Keratinocyte (primary cell): ENCODE data around the gene PER2. TPM values are rescaled to one million over a fixed set of nuclear protein-coding genes. Genes with fewer than 3 reads are reported as not detected.

Source experiments
- DNase-seq: peaks from one replicate; pipeline ENCODE4 v3.0.0-alpha.2; 2011; ENCODE audit warnings: low read depth, missing footprints, low spot score
- FAIRE-seq: peaks from 2 replicates; lab custom pipeline; 2011; peaks lifted over from hg19 to GRCh38; lab: Jason Lieb, UNC
- H2AFZ ChIP-seq: 2 replicates; pipeline ENCODE4 v1.6.0; 2012; ENCODE audit warnings: low read length, control low read depth, inconsistent platforms; ENCODE audit not compliant: control insufficient read depth
- H3K27ac ChIP-seq: 2 replicates; pipeline ENCODE4 v1.5.1; 2011; ENCODE audit warnings: low read length; ENCODE audit not compliant: control insufficient read depth, insufficient read depth
- H3K27me3 ChIP-seq: 3 replicates; pipeline ENCODE4 v1.6.0; 2011; ENCODE audit warnings: low read length; ENCODE audit not compliant: control insufficient read depth, insufficient read depth; ENCODE audit errors: extremely low read depth
- H3K36me3 ChIP-seq, 2 experiments: 2 replicates in 1 of 2; 3 replicates in 1 of 2; pipeline ENCODE4 v1.5.1; 2011; ENCODE audit warnings: low read length in 2 of 2, mild to moderate bottlenecking in 1 of 2; ENCODE audit not compliant: control insufficient read depth in 2 of 2, insufficient read depth in 2 of 2; ENCODE audit errors: extremely low read depth in 1 of 2
- H3K4me1 ChIP-seq: 3 replicates; pipeline ENCODE4 v1.5.1; 2011; ENCODE audit warnings: low read length; ENCODE audit not compliant: control insufficient read depth, insufficient read depth; ENCODE audit errors: extremely low read depth
- H3K4me2 ChIP-seq: 3 replicates; pipeline ENCODE4 v1.6.0; 2011; ENCODE audit warnings: low read depth, low read length; ENCODE audit not compliant: control insufficient read depth, insufficient read depth; ENCODE audit errors: extremely low read depth
- H3K4me3 ChIP-seq, 3 experiments: fragments of 200-600 bp in 1 of 3; sonication (generic) in 1 of 3; 2 replicates in 2 of 3; 3 replicates in 1 of 3; pipeline ENCODE4 v1.5.1; 2011 to 2016; ENCODE audit warnings: low read length in 3 of 3, mild to moderate bottlenecking in 3 of 3, control low read depth in 2 of 3, inconsistent platforms in 1 of 3, low read depth in 1 of 3, mixed read lengths in 1 of 3, mixed run types in 1 of 3, moderate library complexity in 1 of 3; ENCODE audit not compliant: control insufficient read depth in 2 of 3, insufficient read depth in 2 of 3; ENCODE audit errors: extremely low read depth in 1 of 3
- H3K79me2 ChIP-seq: 2 replicates; pipeline ENCODE4 v1.6.0; 2012; ENCODE audit warnings: low read length; ENCODE audit not compliant: control insufficient read depth, insufficient read depth
- H3K9ac ChIP-seq: 3 replicates; pipeline ENCODE4 v1.6.0; 2011; ENCODE audit warnings: low read length; ENCODE audit not compliant: control insufficient read depth, insufficient read depth; ENCODE audit errors: extremely low read depth
- H3K9me1 ChIP-seq: 3 replicates; pipeline ENCODE4 v1.6.0; 2011; ENCODE audit warnings: low read length; ENCODE audit not compliant: control insufficient read depth, insufficient read depth; ENCODE audit errors: extremely low read depth
- H3K9me3 ChIP-seq: 2 replicates; pipeline ENCODE4 v1.5.1; 2012; ENCODE audit warnings: low read depth, low read length; ENCODE audit not compliant: control insufficient read depth
- H4K20me1 ChIP-seq: 3 replicates; pipeline ENCODE4 v1.6.0; 2011; ENCODE audit warnings: low read length; ENCODE audit not compliant: control insufficient read depth, insufficient read depth; ENCODE audit errors: extremely low read depth
- CTCF ChIP-seq, 3 experiments: IDR thresholded peaks in 1 of 3; conservative IDR thresholded peaks in 1 of 3; optimal IDR thresholded peaks in 1 of 3; 2 replicates in 2 of 3; 3 replicates in 1 of 3; pipeline versions ENCODE3 to v1.5.1; 2011; ENCODE audit warnings: low read length in 3 of 3, mild to moderate bottlenecking in 3 of 3, moderate library complexity in 2 of 3, control low read depth in 1 of 3, inconsistent platforms in 1 of 3; ENCODE audit not compliant: insufficient read depth in 2 of 3; ENCODE audit errors: extremely low read depth in 1 of 3
- EZH2 ChIP-seq: IDR thresholded peaks from one replicate; pipeline ENCODE4 v1.6.1; 2012; ENCODE audit warnings: inconsistent platforms, mild to moderate bottlenecking, low read length, moderate library complexity
- dilution Hi-C: fragments of 300-500 bp; cut with MboI; formaldehyde crosslinking; loops from one replicate; pipeline ENCODE4 v1.7.0; 2020; ENCODE audit warnings: low sequenced_read_pairs; ENCODE audit not compliant: extremely low pct_ligation_motif_present
- polyA plus RNA-seq, 5 experiments: library from polyadenylated mRNA; depleted of rRNA in 3 of 5; stranded (reverse) in 3 of 5; stranded (forward) in 1 of 5; unstranded in 1 of 5; fragments of >200 nt; gene quantifications; 1 replicate in 1 of 5; 2 replicates in 3 of 5; 3 replicates in 1 of 5; pipeline versions ENCODE4 v1.2.1 to v1.2.3, GENCODE V29; 2011 to 2012; ENCODE audit warnings: missing spikeins in 2 of 5, low read depth in 1 of 5, low replicate concordance in 1 of 5

PER2 gene
- polyA plus RNA-seq, 1 donor (not counting 4 experiments of a cell fraction or from before 2014, with no cell fraction given), result 1.6 TPM

GRCh38 chr2:238304116-238304515 lies 15.7 kb upstream of the PER2 start:
- H3K4me1 ChIP-seq, result no peaks in the 10 kb centered on the region
- H3K4me2 ChIP-seq, result no peak overlapping the region
- dilution Hi-C loops, result no loop called here
- no peak overlapping the region for H3K4me3 ChIP-seq
- no peak overlapping the region for H3K9ac ChIP-seq
- no peaks in the 10 kb centered on the region for H4K20me1 ChIP-seq
- H3K9me3 ChIP-seq, result no peaks in the 10 kb centered on the region
- H3K36me3 ChIP-seq, result no peaks in the 10 kb centered on the region
- H3K79me2 ChIP-seq, result no peaks in the 10 kb centered on the region
- no peak for TF ChIP-seq EZH2
- TF ChIP-seq CTCF (optimal IDR thresholded peaks at IDR 0.05 in 1 of 3, IDR thresholded peaks at IDR 0.05 in 1 of 3, conservative IDR thresholded peaks at IDR 0.05 in 1 of 3; ENCODE audit: extremely low read depth in 1 of 3, insufficient read depth in 2 of 3, low read length in 3 of 3), result no peak
- H3K27me3 ChIP-seq, result peaks cover 2% of the 10 kb centered on the region
- FAIRE-seq (no peak), DNase-seq (no peak)
- no peaks in the 10 kb centered on the region for H3K9me1 ChIP-seq
- no peak overlapping the region for H3K27ac ChIP-seq
- H2AFZ ChIP-seq, result no peak overlapping the region

GRCh38 chr2:238302751-238303150 lies 14.3 kb upstream of the PER2 start:
- Histone ChIP-seq H3K4me1 (no peaks in the 10 kb centered on the region), H2AFZ (no peak overlapping the region), H3K27me3 (peaks cover 3% of the 10 kb centered on the region), H3K4me2 (no peak overlapping the region), H3K9ac (no peak overlapping the region), H3K9me3 (no peaks in the 10 kb centered on the region), H3K27ac (no peak overlapping the region), H3K9me1 (no peaks in the 10 kb centered on the region), H3K4me3 (no peak overlapping the region), H4K20me1 (no peaks in the 10 kb centered on the region), H3K36me3 (no peaks in the 10 kb centered on the region), H3K79me2 (no peaks in the 10 kb centered on the region)
- FAIRE-seq (no peak), DNase-seq (no peak)
- no peak for TF ChIP-seq CTCF (optimal IDR thresholded peaks at IDR 0.05 in 1 of 3, IDR thresholded peaks at IDR 0.05 in 1 of 3, conservative IDR thresholded peaks at IDR 0.05 in 1 of 3; ENCODE audit: extremely low read depth in 1 of 3, insufficient read depth in 2 of 3, low read length in 3 of 3)
- no peak for TF ChIP-seq EZH2
- dilution Hi-C loops, result no loop called here
